PC-9 (cell line): ENCODE measurements around the gene SPDYE16.
"Not testable (repeated sequence)": the region's sequence is repeated elsewhere in the genome, so short reads cannot be mapped to it uniquely, and the experiment has no call there.

Experiments used
- CTCF ChIP-seq: fragments of 200-600 bp; sonication (generic); conservative IDR thresholded peaks from 2 replicates; pipeline ENCODE4 v1.6.1; 2017; ENCODE audit warnings: mixed run types, antibody characterized with exemption, mild to moderate bottlenecking, moderate library complexity
- EZH2 ChIP-seq: fragments of 200-600 bp; sonication (generic); IDR thresholded peaks from 2 replicates; pipeline ENCODE4 v1.8.0; 2017; ENCODE audit warnings: antibody characterized with exemption, low read depth

- not testable (repeated sequence) for TF ChIP-seq CTCF, EZH2
These were observed 16.9 kb downstream of the SPDYE16 start for GRCh38 chr7:76526183-76526582.
